Measurements from ENCODE around the gene LYPD6B. TPM values are rescaled to one million over a fixed set of nuclear protein-coding genes. Genes with fewer than 3 reads are reported as not detected.

LYPD6B gene
- total RNA-seq, 1 donor from 2014 or later, result not detected

DNA sequence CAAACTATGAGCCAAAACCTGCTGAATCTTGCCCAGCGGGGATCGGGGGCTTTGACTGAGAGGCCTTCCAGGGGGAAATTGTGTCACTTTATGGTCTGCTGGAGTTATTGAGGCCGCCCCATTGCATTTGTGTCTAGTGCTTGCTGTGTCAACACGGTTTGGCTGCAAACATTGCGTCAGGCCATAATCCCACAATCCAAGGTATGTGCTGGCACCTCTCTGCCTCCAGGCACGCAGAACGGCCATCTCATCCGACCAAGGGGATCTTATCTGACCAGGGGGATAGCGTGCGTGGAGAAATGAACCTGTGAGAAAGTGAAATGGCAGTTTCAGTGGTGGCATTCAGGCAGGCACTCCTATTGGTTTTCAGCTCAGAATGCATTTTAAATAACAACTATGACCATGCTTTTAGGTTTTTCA, 18.1 kb upstream of the LYPD6B start:
- no peak for DNase-seq
- Histone ChIP-seq H3K4me3 (no peak overlapping the region), H3K9me3 (replicated peaks) (no peaks in the 10 kb centered on the region), H3K27me3 (ENCODE audit: low read depth) (peaks cover 14% of the 10 kb centered on the region), H3K36me3 (no peaks in the 10 kb centered on the region), H3K4me1 (no peaks in the 10 kb centered on the region), H3K27ac (replicated peaks) (no peak overlapping the region)
- intact Hi-C loops (cut with micrococcal nuclease), result no loop called here
- TF ChIP-seq, protein P1, sequence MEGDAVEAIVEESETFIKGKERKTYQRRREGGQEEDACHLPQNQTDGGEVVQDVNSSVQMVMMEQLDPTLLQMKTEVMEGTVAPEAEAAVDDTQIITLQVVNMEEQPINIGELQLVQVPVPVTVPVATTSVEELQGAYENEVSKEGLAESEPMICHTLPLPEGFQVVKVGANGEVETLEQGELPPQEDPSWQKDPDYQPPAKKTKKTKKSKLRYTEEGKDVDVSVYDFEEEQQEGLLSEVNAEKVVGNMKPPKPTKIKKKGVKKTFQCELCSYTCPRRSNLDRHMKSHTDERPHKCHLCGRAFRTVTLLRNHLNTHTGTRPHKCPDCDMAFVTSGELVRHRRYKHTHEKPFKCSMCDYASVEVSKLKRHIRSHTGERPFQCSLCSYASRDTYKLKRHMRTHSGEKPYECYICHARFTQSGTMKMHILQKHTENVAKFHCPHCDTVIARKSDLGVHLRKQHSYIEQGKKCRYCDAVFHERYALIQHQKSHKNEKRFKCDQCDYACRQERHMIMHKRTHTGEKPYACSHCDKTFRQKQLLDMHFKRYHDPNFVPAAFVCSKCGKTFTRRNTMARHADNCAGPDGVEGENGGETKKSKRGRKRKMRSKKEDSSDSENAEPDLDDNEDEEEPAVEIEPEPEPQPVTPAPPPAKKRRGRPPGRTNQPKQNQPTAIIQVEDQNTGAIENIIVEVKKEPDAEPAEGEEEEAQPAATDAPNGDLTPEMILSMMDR (IDR thresholded peaks at IDR 0.05; ENCODE audit: borderline replicate concordance), result no peak

DNA sequence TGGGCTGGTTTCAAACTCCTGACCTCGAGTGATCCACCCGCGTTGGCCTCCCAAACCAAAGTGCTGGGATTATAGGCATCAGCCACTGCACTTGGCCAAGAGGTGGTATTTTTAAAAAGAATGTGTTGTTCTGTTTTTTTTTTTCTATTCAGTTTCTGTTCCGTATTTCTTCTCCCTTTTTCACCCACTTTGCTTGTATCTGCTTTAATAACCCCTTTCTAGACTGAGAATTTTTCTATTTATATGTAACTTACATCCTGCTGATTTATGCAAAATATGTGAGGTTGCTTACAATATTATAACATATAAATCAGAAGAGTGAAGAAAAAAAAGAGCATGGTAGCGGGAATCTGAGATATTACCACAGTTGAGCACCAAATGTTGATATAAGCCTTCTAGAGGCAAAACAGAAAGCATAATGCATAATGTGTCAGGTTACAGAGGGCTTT, 17.2 kb upstream of the LYPD6B start:
- Histone ChIP-seq H3K36me3 (no peaks in the 10 kb centered on the region), H3K9me3 (replicated peaks) (no peaks in the 10 kb centered on the region), H3K4me1 (no peaks in the 10 kb centered on the region), H3K27me3 (ENCODE audit: low read depth) (peaks cover 11% of the 10 kb centered on the region), H3K27ac (replicated peaks) (no peak overlapping the region), H3K4me3 (no peak overlapping the region)
- TF ChIP-seq, protein P1 (IDR thresholded peaks at IDR 0.05; ENCODE audit: borderline replicate concordance), result no peak
- DNase-seq, result no peak
- intact Hi-C loops (cut with micrococcal nuclease), result no loop called here

DNA sequence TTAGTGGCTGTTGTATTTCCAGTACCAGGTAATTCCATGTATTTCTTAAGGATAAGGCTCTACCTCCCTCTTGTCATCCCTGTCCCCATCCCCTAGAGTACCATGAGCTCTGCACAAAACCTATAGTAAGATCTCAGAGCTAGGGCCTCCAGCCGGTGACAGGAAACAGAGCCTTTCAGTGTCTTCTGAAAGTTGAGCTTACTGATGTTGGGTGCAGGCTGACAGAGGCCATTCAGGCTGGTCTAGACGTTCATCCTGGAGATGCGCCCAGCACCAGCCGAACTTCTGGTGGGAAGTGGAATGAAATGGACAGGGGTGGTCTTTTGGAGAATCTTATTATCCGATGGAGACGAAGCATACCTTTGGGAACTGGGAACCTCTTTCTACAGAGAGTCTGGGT, 16.7 kb upstream of the LYPD6B start:
- H3K9me3 ChIP-seq (replicated peaks), result no peaks in the 10 kb centered on the region
- intact Hi-C loops (cut with micrococcal nuclease), result no loop called here
- TF ChIP-seq, protein P1 (IDR thresholded peaks at IDR 0.05; ENCODE audit: borderline replicate concordance), result no peak

DNA sequence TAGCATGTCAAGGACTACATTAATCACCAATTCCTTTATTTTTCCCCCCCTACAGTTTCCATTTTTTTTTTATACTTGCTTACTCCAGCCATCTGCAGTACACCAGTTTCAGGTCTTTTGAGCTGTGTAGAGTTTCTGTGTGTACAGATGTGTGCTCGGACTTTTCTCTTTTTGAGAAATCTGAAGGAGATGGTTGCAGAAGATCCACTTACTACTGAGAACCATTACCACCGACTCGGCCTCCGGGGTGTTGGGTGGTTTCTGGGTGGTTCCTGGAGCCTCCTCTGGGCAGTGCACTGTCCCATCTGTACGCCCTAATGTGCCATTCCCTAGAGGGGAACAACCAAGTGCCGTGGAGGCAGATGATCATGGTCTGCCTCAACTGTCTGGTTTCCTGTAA, 15.4 kb upstream of the LYPD6B start:
- Histone ChIP-seq H3K4me3 (no peak overlapping the region), H3K27ac (replicated peaks) (no peak overlapping the region), H3K4me1 (no peaks in the 10 kb centered on the region), H3K9me3 (replicated peaks) (no peaks in the 10 kb centered on the region), H3K27me3 (ENCODE audit: low read depth) (peaks cover 16% of the 10 kb centered on the region), H3K36me3 (no peaks in the 10 kb centered on the region)
- intact Hi-C loops (cut with micrococcal nuclease), result no loop called here
- DNase-seq, result no peak
- TF ChIP-seq, protein P1 (IDR thresholded peaks at IDR 0.05; ENCODE audit: borderline replicate concordance), result no peak

More for the DNA sequence above, 16.7 kb upstream of the LYPD6B start:
- Histone ChIP-seq H3K27ac (replicated peaks) (no peak overlapping the region), H3K27me3 (ENCODE audit: low read depth) (peaks cover 11% of the 10 kb centered on the region), H3K4me3 (no peak overlapping the region), H3K36me3 (no peaks in the 10 kb centered on the region), H3K4me1 (no peaks in the 10 kb centered on the region)
- DNase-seq, result no peak

DNA sequence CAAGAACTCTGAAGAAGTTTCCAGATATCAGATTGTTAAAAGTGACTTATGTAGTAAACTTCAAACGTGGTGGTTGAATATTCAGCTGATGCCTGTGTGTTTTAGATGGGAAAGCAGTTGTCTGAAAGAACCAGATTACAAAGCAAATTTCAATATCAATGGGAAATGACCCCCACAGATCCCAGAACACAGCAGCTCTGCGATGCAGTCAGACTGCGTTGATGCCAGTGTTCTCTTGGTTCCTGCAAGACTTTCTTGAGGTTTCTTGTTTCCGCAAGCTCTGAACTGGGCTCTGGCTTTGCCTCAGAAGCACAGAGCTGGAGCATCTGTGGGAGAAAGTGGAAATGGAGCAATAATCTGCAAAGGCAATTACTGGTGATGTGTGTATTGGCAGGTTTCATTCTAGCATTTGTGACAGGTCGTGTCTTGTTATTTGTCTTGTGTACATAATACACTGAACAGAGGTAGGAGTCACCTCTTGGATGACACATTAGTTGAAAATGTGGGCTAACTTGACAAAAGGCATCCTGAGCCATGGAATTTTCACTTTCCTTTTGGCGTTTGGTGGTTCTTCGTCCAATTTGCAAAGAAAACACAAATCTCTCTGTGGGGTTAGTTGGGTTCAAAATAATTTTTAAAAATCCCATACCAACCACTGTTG, 10.8 kb upstream of the LYPD6B start:
- TF ChIP-seq, protein P1 (IDR thresholded peaks at IDR 0.05; ENCODE audit: borderline replicate concordance), result no peak
- Histone ChIP-seq H3K27ac (replicated peaks) (no peak overlapping the region), H3K36me3 (no peaks in the 10 kb centered on the region), H3K4me1 (no peaks in the 10 kb centered on the region), H3K9me3 (replicated peaks) (no peaks in the 10 kb centered on the region), H3K27me3 (ENCODE audit: low read depth) (peaks cover 59% of the 10 kb centered on the region), H3K4me3 (no peak overlapping the region)
- intact Hi-C loops (cut with micrococcal nuclease), result no loop called here
- DNase-seq, result no peak

Measured in left ventricle myocardium inferior (tissue), 1 donor.